Right lobe of liver (tissue), 6 donors: ENCODE measurements around the gene PRDM15. TPM values are rescaled to one million over a fixed set of nuclear protein-coding genes. Genes with fewer than 3 reads are reported as not detected.
A peak's percentile ranks its signal among the peaks of the same experiment; 100 is the strongest.

Experiments
- ATAC-seq, 4 donors: fragments of 200-7000 bp; cut with Tn5 transposase; one replicate each; pipeline ENCODE4 v1.9.1; 2020; ENCODE audit warnings: mild to moderate bottlenecking in 4 of 4, moderate library complexity in 4 of 4
- DNase-seq, 3 donors: peaks; one replicate each; pipeline ENCODE4 v3.0.0-alpha.2; 2020
- H3K27ac ChIP-seq, 3 donors: fragments of 200-600 bp; one replicate each; pipeline ENCODE4 v1.8.0; 2022
- H3K27me3 ChIP-seq, 2 donors: fragments of 200-600 bp; one replicate each; pipeline ENCODE4 v1.8.0; 2022
- H3K36me3 ChIP-seq, 4 donors: fragments of 200-600 bp; sonication (generic) in 1 of 4; one replicate each; pipeline versions ENCODE4 v1.5.1 to v1.8.0; 2017 to 2022; ENCODE audit warnings: control low read depth in 1 of 4
- H3K4me1 ChIP-seq, 4 donors: fragments of 200-600 bp; sonication (generic) in 1 of 4; one replicate each; pipeline versions ENCODE4 v1.5.1 to v1.8.0; 2017 to 2022; ENCODE audit warnings: control low read depth in 1 of 4
- H3K4me3 ChIP-seq, 3 donors: fragments of 200-600 bp; one replicate each; pipeline ENCODE4 v1.8.0; 2022
- H3K9me3 ChIP-seq, 4 donors: fragments of 200-600 bp; sonication (generic) in 1 of 4; one replicate each; pipeline versions ENCODE4 v1.5.1 to v1.8.0; 2017 to 2022; ENCODE audit warnings: control low read depth in 1 of 4
- POLR2A ChIP-seq: fragments of 450-650 bp; IDR thresholded peaks from one replicate; pipeline ENCODE4 v1.6.1; 2017; ENCODE audit warnings: antibody characterized with exemption, mild to moderate bottlenecking
- WGBS: methylation state at CpG from one replicate; pipeline ENCODE4 v1.1.6; 2018; ENCODE audit warnings: low coverage, low lambda C conversion rate; ENCODE audit not compliant: insufficient coverage; ENCODE audit errors: missing lambda C conversion rate; 5-methylcytosine and 5-hydroxymethylcytosine counted together
- intact Hi-C, 2 donors: fragments of 100-400 bp; cut with DNase I; formaldehyde crosslinking; loops; one replicate each; pipeline versions ENCODE4 v1.11.2 to v1.14.1; 2022
- total RNA-seq, 6 experiments: library from RNA; depleted of rRNA in 2 of 6; stranded (reverse); fragments of >200 nt in 2 of 6; fragmentation: NEBNext Ultra II Directional in 3 of 6; extraction: Animal tissue kit (Norgen Biotek cat#: 25700) in 3 of 6; gene quantifications; one replicate each; pipeline versions ENCODE4 v1.1.0 to v1.2.4, GENCODE V29; 2016 to 2023
- TF ChIP-seq, protein P1 (sequence below), 4 donors: fragments of 200-600 bp in 3 of 4; fragments of 450-650 bp in 1 of 4; IDR thresholded peaks; one replicate each; pipeline versions ENCODE4 v1.5.1 to v1.8.0; 2016 to 2022; ENCODE audit warnings: antibody characterized with exemption in 4 of 4, mild to moderate bottlenecking in 2 of 4
- donor health status: DM: no; HTN: yes; CAD: no.
- donor health status: DM: no; HTN: no; CAD: no.
- donor health status: DM: no; HTN: no; CAD: no.
- donor health status: DM: no; HTN: yes; CAD: no.
- donor health status: DM: no; HTN: yes; CAD: no.

The PRDM15 gene
- total RNA-seq, 6 experiments from 2014 or later: 1.9 to 4.0 (median 2.7) TPM

DNA sequence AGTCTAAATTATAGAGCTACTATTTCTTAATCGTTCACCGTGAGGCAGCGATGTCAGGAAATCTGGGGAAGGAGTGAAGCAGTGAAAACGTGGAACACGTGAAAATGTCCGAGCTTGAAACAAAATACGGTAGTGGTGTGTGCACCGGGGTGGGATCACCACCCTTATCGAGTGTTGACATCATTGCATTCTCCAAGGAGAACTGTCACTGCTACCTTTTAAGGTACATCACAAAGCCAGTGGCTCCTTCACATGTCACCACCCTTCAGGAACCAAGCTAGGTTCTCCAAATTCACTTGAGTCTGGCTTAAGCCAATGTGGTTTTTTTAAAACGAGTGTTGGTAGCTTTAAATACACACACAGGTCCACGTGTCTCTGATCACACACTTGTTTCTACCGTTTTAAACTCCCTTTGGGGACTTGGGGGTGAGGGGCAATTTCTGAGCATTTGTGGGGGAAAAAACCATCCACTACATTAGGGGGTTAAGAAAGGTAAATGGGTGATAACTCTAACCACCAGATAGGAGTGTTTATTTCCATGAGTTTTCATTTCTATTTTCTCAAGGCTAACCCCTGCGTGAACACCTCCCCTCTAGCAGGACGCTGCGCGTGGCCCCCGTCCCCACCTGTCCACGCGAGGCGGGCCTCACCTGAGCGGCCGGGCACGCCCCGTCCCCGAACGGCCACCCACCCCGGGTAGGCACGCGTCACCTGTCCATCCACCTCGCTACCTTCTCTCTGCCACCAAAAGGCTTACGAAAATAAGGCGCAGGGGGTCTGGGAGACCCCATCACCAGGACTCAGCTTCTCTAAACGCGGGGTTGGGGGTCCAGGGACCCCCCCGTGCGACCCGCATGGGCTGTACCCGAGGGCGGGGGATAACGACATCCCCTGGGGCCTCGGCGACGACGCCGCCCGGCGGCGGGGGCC, 978 bp downstream of the PRDM15 start:
- 10% methylated on average over 30 of the region's 48 CpGs for WGBS
- Histone ChIP-seq H3K36me3 (no peaks in the 10 kb centered on the region), H3K4me3 (peak overlapping the region; percentile 68 to 80 (median 70)), H3K9me3 (no peaks in the 10 kb centered on the region), H3K27ac (peak overlapping the region in 1 of 3 donors; percentile 24), H3K4me1 (peaks cover 0 to 6% (median 0%) of the 10 kb centered on the region in 4 donors), H3K27me3 (no peaks in the 10 kb centered on the region)
- TF ChIP-seq, protein P1, sequence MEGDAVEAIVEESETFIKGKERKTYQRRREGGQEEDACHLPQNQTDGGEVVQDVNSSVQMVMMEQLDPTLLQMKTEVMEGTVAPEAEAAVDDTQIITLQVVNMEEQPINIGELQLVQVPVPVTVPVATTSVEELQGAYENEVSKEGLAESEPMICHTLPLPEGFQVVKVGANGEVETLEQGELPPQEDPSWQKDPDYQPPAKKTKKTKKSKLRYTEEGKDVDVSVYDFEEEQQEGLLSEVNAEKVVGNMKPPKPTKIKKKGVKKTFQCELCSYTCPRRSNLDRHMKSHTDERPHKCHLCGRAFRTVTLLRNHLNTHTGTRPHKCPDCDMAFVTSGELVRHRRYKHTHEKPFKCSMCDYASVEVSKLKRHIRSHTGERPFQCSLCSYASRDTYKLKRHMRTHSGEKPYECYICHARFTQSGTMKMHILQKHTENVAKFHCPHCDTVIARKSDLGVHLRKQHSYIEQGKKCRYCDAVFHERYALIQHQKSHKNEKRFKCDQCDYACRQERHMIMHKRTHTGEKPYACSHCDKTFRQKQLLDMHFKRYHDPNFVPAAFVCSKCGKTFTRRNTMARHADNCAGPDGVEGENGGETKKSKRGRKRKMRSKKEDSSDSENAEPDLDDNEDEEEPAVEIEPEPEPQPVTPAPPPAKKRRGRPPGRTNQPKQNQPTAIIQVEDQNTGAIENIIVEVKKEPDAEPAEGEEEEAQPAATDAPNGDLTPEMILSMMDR (IDR thresholded peaks at IDR 0.05): no peak
- peak; percentile 8 to 38 (median 27) for ATAC-seq
- no peak for DNase-seq
- intact Hi-C loops: no loop called here

DNA sequence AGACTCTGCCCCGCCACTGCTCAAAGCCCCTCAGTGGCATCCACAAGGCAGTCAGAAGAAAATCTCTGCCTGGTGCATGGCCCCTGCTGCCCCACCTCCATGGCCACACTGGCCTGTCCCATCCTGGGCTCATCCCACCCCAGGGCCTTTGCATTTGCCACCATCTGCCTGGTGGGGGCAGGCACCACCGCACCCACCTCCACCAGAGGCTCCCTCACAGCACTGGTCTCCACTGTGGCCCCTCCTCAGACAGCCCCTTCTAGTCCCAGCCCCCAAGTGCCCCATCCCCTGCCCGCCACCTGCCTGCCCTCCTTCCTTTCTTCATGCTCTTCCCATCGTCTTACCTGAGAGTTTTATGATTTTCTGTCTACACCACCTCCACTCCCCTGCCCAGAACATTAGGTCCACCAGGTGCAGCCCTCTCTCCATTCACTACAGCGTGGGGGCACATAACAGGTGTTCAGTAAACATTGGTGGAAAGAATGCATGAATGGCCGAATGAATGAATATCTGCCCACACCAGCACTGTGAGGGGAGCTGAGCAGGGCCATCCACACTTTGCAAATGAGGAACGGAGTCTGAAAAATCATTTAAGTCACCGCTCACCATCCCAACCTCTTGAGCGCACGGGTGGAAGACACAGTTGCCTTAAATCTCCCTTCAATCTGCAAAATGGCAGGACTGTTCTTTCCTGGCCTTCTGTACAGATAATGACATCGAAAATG, 2.1 kb downstream of the PRDM15 start:
- Histone ChIP-seq H3K9me3 (no peaks in the 10 kb centered on the region), H3K4me3 (no peak overlapping the region), H3K36me3 (no peaks in the 10 kb centered on the region), H3K27me3 (no peaks in the 10 kb centered on the region), H3K27ac (no peak overlapping the region), H3K4me1 (peaks cover 0 to 6% (median 0%) of the 10 kb centered on the region in 4 donors)
- WGBS: 92% methylated on average over 7 of the region's 11 CpGs
- TF ChIP-seq, protein P1 (IDR thresholded peaks at IDR 0.05): no peak
- no peak for TF ChIP-seq POLR2A
- ATAC-seq: no peak
- intact Hi-C loops: no loop called here
- no peak for DNase-seq

GRCh38 chr21:41876396-41876795, 2.7 kb downstream of the PRDM15 start:
- no peak overlapping the region for H3K27ac ChIP-seq

GRCh38 chr21:41875086-41875485, 4.1 kb downstream of the PRDM15 start:
- TF ChIP-seq, protein P1 (IDR thresholded peaks at IDR 0.05): no peak
- no peak for TF ChIP-seq POLR2A
- intact Hi-C loops: no loop called here
- Histone ChIP-seq H3K9me3 (no peaks in the 10 kb centered on the region), H3K27ac (no peak overlapping the region), H3K4me1 (peaks cover 0 to 6% (median 0%) of the 10 kb centered on the region in 4 donors), H3K36me3 (no peaks in the 10 kb centered on the region), H3K4me3 (no peak overlapping the region), H3K27me3 (no peaks in the 10 kb centered on the region)
- no peak for ATAC-seq
- DNase-seq: no peak
- no CpG with 5 or more reads among the region's 8 CpGs for WGBS

More at GRCh38 chr21:41876396-41876795, 2.7 kb downstream of the PRDM15 start:
- H3K4me3 ChIP-seq: no peak overlapping the region
- no peak for DNase-seq
- no peak for ATAC-seq
- no peak for TF ChIP-seq POLR2A
- TF ChIP-seq, protein P1 (IDR thresholded peaks at IDR 0.05): no peak
- intact Hi-C loops: no loop called here
- H3K9me3 ChIP-seq: no peaks in the 10 kb centered on the region
- H3K4me1 ChIP-seq: peaks cover 0 to 6% (median 0%) of the 10 kb centered on the region in 4 donors
- WGBS: 92% methylated on average over 2 of the region's 8 CpGs
- H3K27me3 ChIP-seq: no peaks in the 10 kb centered on the region
- no peaks in the 10 kb centered on the region for H3K36me3 ChIP-seq
